GM19324 (cell line): Measurements from ENCODE around the gene KRTAP12-2.
"Not testable (repeated sequence)": the region's sequence is repeated elsewhere in the genome, so short reads cannot be mapped to it uniquely, and the experiment has no call there.

Source experiments
- ATAC-seq: cut with Tn5 transposase; IDR thresholded peaks from one replicate; pipeline ENCODE4 v1.9.1; 2021; ENCODE audit warnings: mild to moderate bottlenecking, moderate library complexity; ENCODE audit not compliant: unreplicated experiment, low FRiP score

Gene KRTAP12-2

GRCh38 chr21:44653656-44654575 lies 12.8 kb downstream of the KRTAP12-2 start:
- no peak for ATAC-seq

DNA sequence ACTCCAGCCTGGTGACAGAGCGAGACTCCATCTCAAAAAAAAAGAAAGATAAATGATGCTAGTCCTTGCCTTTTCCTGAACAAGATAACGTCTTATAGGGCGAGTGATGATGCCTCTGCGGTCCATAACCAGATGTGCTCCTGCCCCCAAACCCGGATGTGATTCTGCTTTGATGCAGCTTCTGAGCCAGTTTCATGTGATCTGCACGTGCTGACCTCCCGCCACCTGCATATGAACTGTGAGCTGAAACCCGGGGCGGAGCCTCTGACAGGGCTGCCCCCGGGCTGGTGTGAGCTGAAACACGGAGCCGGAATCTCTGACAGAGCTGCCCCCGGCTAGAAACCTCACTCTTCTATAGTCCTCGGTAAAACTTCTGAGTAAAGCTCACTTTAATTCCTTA lies 13.6 kb downstream of the KRTAP12-2 start:
- no peak for ATAC-seq

DNA sequence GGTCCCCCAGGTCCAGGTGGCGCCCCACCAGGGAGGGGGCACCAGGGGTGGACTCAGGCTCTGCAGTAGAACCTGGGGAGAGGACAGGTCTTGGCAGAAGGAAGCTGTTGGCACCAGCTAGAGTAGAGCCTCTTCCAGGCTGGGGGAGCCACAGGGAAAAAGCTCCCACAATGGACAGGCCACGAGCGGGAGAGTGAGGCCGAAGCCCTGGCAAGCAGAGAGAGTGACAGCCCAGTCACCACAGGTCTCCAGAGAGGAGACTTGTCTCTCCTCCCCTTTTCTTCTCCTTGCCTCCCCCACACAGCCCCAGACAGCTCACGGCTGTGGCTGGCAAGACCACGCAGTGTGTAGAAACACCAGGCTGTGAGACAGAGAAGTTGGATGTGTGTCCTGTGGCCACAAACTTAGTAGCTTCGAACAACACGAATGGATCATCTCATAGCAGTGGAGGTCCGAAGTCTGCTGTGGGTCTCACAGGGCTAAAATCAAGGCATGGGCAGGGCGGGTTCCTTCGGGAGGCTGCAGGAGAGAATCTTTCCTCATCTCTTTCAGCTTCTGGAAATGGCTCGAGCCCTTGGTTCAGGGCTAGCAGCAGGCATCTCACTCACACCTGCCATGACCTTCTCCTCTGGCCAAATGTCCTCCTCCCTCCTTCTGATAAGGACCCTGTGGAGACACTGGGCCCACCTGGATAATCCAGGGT lies 15.6 kb downstream of the KRTAP12-2 start:
- no peak for ATAC-seq

DNA sequence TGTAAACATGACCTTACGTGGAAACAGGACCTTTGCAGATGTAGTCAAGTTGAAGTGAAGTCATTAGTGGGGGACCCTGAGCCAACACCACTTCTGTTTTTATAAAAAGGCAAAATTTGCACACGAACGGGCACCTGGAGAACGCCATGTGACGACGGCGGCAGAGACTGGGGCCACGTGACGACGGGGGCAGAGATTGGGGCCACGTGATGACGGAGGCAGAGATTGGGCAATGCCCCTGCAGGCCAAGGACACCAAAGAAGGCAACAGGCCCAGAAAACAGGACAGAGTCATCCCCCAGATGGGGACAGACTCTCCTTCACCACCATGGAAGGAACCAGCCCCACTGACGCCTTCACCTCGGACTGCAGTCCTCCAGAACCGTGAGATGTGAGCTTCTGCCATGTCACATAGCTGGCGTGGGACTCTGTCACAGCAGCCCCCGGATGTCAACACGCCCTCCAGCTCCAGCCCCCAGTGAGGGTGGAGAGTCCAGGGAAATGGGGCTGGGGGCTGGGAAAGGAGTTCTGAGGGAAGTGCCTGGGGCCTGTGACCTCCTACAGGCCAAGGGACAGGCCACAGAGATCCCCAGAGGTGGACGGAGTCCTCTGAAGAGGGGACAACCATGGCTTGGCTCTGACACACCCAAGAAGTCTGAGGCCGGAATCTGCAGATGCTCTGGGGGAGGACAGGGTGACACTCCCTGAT lies 16.3 kb downstream of the KRTAP12-2 start:
- no peak for ATAC-seq

GRCh38 chr21:44649521-44650100 lies 17.1 kb downstream of the KRTAP12-2 start:
- ATAC-seq: no peak

DNA sequence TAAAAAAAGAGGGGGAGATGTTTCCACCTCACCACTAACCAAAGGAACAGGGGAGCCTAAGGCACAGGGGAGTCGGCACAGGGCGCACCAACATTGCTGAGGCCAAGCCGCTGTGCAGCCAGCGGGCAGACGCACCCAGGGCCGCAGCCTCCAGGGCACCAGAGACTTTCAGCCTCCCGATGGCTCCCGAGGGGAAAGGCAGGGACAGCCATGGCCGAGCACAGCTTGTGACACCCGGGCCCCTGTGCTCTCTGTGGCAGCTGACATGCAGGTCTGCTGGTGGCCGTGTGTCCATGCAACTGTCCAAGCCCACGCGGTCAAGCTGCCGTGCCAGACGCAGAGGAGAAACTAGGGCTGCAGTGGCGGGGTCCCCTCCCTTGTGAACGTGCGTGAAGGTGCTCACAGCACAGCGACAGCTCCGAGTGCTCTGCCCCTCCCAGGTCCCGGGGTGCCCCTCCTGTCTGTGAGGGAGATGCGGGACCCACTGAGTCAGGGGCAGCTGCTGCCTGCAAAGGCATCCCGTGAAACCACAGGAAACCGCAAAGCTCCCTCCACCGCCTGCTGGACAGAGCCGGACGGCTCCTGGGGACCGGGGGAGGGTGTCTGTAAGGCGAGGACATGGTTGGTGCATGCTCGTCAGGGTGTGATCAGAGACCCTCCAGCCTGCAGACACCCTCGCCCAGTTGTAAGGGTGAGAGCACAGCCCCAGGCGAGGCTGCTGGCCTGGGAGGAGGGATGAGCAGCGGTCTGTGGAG lies 18.0 kb downstream of the KRTAP12-2 start:
- ATAC-seq: no peak

GRCh38 chr21:44647222-44647552 lies 19.5 kb downstream of the KRTAP12-2 start:
- ATAC-seq: no peak

DNA sequence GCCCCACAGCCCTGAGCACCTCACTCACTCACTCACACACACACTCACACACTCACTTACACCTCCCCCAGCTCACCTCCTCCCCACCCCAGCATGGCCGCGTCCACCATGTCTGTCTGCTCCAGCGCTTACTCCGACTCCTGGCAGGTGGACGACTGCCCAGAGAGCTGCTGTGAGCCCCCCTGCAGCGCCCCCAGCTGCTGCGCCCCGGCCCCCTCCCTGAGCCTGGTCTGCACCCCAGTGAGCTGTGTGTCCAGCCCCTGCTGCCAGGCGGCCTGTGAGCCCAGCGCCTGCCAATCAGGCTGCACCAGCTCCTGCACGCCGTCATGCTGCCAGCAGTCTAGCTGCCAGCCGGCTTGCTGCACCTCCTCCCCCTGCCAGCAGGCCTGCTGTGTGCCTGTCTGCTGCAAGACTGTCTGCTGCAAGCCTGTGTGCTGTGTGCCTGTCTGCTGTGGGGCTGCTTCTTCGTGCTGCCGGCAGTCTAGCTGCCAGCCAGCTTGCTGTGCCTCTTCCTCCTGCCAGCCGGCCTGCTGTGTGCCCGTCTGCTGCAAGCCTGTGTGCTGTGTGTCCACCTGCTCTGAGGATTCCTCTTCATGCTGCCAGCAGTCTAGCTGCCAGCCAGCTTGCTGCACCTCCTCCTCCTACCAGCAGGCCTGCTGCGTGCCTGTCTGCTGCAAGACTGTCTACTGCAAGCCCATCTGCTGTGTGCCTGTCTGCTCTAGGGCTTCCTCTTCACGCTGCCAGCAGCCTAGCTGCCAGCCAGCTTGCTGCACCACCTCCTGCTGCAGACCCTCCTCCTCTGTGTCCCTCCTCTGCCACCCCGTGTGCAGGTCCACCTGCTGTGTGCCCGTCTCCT lies 20.1 kb downstream of the KRTAP12-2 start, which contains the start of gene KRTAP10-11:
Gene KRTAP10-11, plus strand, starts transcription at position 49 of the 856 bp plus-strand sequence. Its CDS starts 45 bp downstream, at position 94.
- ATAC-seq: not testable (repeated sequence)

DNA sequence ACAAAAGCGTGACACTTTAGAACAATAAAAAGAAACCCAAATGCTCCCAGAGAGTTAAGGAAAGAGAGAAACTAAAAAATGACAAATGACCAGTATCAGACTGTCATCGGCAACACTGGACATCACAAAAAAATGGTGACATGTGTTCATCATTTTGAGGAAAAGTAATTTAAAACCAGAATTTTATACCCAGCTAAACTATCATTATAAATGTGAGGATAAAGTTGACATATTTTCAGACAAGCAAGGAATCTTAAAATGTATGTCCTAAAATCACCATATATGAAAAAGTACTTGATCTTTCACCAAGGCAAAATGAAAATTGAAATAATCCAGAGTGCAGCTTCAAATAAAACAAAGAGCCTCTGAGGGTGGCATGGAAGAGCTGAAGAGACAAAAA lies 21.8 kb downstream of the KRTAP12-2 start:
- no peak for ATAC-seq

DNA sequence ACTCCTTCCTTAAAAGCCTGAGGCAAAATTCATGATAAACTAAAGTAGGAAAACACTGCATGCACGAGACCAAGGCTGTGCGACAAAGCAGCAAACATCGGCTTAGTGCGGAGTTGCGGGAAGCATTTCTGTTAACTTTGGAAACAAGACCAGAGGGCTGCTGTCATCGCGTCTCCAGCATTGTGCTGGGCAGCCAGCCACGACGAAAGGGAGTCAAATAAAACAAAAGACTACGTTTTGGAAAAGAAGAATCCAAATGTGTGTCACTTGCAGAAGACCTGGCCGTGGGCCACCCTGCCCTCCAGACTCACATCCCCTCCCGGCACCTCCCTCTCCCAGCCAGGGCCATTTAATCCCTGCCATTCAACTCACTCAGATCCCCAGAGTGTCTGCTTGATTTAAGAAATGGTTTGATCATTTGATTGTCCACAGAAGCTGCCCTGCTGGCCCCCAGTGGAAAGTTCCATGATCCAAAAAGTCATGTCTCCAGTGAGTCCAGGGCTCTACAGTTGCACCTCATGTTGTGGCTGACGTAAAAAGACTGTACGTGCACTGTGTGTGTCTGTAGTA lies 22.9 kb downstream of the KRTAP12-2 start:
- no peak for ATAC-seq

- no peak for ATAC-seq
Observed at GRCh38 chr21:44640761-44641160, 26.0 kb downstream of the KRTAP12-2 start.

DNA sequence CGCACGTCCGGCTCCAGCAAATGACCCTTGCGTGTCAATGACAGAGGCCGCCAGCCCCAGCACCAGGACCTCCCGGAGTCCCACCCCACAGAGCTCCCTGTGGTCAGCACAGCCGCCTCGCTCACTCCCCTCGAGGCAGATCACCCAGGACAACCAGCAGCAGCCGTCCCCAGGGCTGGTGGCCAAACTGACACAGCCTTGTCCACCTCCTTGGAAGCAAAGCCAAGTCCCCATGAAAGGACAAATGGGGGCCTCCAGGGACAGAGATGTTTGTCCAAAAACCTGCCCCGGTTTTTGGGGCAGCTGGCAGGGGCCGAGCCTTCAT lies 27.4 kb downstream of the KRTAP12-2 start:
- no peak for ATAC-seq

DNA sequence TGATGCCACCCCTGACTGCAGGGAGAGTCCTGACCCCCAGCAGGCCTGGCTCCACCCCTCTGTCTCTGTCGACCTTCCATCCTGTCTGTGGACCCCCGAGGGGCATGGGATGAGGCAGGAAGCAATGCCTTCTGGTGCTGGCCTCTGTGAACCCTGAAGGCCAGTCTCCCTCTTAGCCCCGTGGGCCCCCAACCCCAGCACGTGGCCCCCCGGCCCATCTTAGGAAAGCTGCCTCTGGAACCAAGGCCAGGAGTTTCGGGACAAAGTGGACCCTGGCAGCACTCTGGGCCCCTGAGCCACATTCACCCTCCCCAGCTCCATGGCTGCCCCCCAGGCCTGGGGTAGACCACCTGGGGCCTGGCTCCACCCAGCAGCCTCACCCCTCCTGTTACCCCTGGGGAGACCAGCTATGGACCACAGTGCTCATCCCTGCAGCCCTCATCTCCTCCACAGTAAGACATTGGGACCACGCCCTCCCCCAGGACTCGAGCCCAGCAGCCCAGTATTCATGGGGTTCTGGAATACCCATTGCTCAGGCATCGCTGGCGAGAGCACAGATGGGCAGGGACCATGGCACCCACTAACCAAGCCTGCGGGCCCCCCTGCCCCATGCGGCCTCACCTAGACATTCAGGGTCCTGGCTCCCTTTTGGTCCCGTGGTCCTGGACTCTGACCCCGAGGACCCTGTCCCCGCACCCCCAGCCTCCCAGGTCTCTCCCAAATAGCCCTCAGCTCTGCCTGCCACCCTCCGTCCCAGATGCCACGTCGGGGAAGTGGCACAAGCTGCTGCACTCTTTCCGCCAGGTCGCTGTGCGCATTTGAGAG lies 28.0 kb downstream of the KRTAP12-2 start:
- not testable (repeated sequence) for ATAC-seq

DNA sequence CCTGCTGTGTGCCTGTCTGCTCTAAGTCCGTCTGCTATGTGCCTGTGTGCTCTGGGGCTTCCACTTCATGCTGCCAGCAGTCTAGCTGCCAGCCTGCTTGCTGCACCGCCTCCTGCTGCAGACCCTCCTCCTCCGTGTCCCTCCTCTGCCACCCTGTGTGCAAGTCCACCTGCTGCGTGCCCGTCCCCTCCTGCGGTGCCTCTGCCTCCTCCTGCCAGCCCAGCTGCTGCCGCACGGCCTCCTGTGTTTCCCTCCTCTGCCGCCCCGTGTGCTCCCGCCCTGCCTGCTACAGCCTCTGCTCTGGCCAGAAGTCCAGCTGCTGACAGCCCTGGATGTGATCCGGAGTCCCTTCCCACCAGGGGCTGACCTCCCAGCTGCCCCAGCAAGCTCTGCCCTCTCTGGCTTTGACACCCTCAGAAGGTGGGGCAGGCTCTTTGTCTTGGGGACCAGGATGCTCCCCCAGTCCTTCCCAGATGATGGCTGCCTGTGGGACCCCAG lies 28.8 kb downstream of the KRTAP12-2 start:
- ATAC-seq: not testable (repeated sequence)

DNA sequence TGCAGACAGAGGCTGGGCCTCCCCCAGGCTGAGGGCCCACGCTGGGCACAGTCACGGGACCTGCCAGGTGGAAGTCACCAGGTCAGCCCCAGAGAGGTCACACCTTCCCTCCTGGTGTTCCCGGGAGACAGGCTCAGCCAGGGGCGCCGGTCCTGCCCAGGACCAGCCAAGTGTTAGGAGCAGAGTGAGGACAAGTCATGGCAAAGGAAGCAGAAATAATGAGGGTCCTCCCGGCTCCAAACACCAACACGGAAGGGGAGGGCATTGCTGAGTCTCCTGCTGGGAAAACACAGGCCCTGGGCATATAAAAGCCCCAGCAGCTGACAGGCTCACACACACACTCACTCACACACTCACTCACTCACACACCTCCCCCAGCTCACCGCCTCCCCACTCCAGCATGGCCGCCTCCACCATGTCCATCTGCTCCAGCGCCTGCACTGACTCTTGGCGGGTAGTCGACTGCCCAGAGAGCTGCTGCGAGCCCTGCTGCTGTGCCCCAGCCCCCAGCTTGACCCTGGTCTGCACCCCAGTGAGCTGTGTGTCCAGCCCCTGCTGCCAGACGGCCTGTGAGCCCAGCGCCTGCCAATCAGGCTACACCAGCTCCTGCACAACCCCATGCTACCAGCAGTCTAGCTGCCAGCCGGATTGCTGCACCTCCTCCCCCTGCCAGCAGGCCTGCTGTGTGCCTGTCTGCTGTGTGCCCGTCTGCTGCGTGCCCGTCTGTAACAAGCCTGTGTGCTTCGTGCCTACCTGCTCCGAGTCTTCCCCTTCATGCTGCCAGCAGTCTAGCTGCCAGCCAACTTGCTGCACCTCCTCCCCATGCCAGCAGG lies 29.5 kb downstream of the KRTAP12-2 start, which contains the start of gene KRTAP10-10:
Gene KRTAP10-10, plus strand, starts transcription at position 339 of the 833 bp plus-strand sequence. Its CDS starts 62 bp downstream, at position 401.
- no peak for ATAC-seq

GRCh38 chr21:44636209-44637017 lies 30.3 kb downstream of the KRTAP12-2 start:
- no peak for ATAC-seq
